ENCODE measurements around the gene SFTPB.

The SFTPB gene

GRCh38 chr2:85695121-85695520 lies 27.1 kb upstream of the SFTPB start:
- no peak for TF ChIP-seq OSR1 (CRISPR knock-in tag; IDR thresholded peaks at IDR 0.05)
- TF ChIP-seq ARNTL (CRISPR knock-in tag; IDR thresholded peaks at IDR 0.05; ENCODE audit: borderline replicate concordance, low read depth), result no peak
- TF ChIP-seq ZFP3 (CRISPR knock-in tag; IDR thresholded peaks at IDR 0.05), result no peak
- no peak for TF ChIP-seq TOX (CRISPR knock-in tag; IDR thresholded peaks at IDR 0.05; ENCODE audit: borderline replicate concordance)
- TF ChIP-seq ZNF8 (CRISPR knock-in tag; IDR thresholded peaks at IDR 0.05), result no peak
- TF ChIP-seq GLIS3 (CRISPR knock-in tag; IDR thresholded peaks at IDR 0.05), result no peak
- TF ChIP-seq PPARA (CRISPR knock-in tag; IDR thresholded peaks at IDR 0.05; ENCODE audit: borderline replicate concordance), result no peak
- no peak for TF ChIP-seq TSHZ2 (CRISPR knock-in tag; IDR thresholded peaks at IDR 0.05)
- TF ChIP-seq ZC3H10 (CRISPR knock-in tag; IDR thresholded peaks at IDR 0.05), result no peak
- TF ChIP-seq CSRNP3 (CRISPR knock-in tag; IDR thresholded peaks at IDR 0.05), result no peak
- no peak for TF ChIP-seq ZNF70 (CRISPR knock-in tag; IDR thresholded peaks at IDR 0.05)
- TF ChIP-seq POU6F1 (CRISPR knock-in tag; IDR thresholded peaks at IDR 0.05; ENCODE audit: borderline replicate concordance, low read depth), result no peak
- TF ChIP-seq ZFP30 (CRISPR knock-in tag; IDR thresholded peaks at IDR 0.05), result no peak
- no peak for ATAC-seq

- ATAC-seq, result no peak
- TF ChIP-seq OSR1 (CRISPR knock-in tag; IDR thresholded peaks at IDR 0.05) (no peak), GLIS3 (CRISPR knock-in tag; IDR thresholded peaks at IDR 0.05) (no peak), ESRRG (CRISPR knock-in tag; IDR thresholded peaks at IDR 0.05) (no peak), PPARA (CRISPR knock-in tag; IDR thresholded peaks at IDR 0.05; ENCODE audit: borderline replicate concordance) (no peak), PATZ1 (CRISPR knock-in tag; IDR thresholded peaks at IDR 0.05; ENCODE audit: borderline replicate concordance) (no peak), ZC3H10 (CRISPR knock-in tag; IDR thresholded peaks at IDR 0.05) (no peak), ISL1 (CRISPR knock-in tag; IDR thresholded peaks at IDR 0.05) (no peak), BACH2 (CRISPR knock-in tag; IDR thresholded peaks at IDR 0.05; ENCODE audit: borderline replicate concordance) (no peak), TOX (CRISPR knock-in tag; IDR thresholded peaks at IDR 0.05; ENCODE audit: borderline replicate concordance) (no peak), ZNF70 (CRISPR knock-in tag; IDR thresholded peaks at IDR 0.05) (no peak), RARB (CRISPR knock-in tag; IDR thresholded peaks at IDR 0.05) (no peak), CREB5 (CRISPR knock-in tag; IDR thresholded peaks at IDR 0.05; ENCODE audit: low read depth) (no peak), ARNTL (CRISPR knock-in tag; IDR thresholded peaks at IDR 0.05; ENCODE audit: borderline replicate concordance, low read depth) (no peak), POU6F1 (CRISPR knock-in tag; IDR thresholded peaks at IDR 0.05; ENCODE audit: borderline replicate concordance, low read depth) (no peak), ZNF565 (CRISPR knock-in tag; conservative IDR thresholded peaks at IDR 0.05; ENCODE audit: low read depth) (no peak), ZFP3 (CRISPR knock-in tag; IDR thresholded peaks at IDR 0.05) (no peak), SNAI2 (CRISPR knock-in tag; IDR thresholded peaks at IDR 0.05) (no peak), ZNF8 (CRISPR knock-in tag; IDR thresholded peaks at IDR 0.05) (no peak)
These were observed 26.3 kb upstream of the SFTPB start, which contains the start of gene GNLY for GRCh38 chr2:85694052-85695025. Gene GNLY (plus strand): TSS chr2:85694358. CDS start chr2:85694419, 61 bp downstream.
